GM12801 (cell line): ENCODE measurements around the gene SP4.

Experiments used
- CTCF ChIP-seq: IDR thresholded peaks from one replicate; pipeline ENCODE4 v1.5.1; 2011; ENCODE audit warnings: control low read depth; ENCODE audit not compliant: insufficient read length; ENCODE audit errors: extremely low read depth

Gene SP4

GRCh38 chr7:21526448-21526847 lies 98.6 kb downstream of the SP4 start:
- TF ChIP-seq CTCF: no peak

- no peak for TF ChIP-seq CTCF
Observed at GRCh38 chr7:21538936-21539495, 111.1 kb downstream of the SP4 start.

DNA sequence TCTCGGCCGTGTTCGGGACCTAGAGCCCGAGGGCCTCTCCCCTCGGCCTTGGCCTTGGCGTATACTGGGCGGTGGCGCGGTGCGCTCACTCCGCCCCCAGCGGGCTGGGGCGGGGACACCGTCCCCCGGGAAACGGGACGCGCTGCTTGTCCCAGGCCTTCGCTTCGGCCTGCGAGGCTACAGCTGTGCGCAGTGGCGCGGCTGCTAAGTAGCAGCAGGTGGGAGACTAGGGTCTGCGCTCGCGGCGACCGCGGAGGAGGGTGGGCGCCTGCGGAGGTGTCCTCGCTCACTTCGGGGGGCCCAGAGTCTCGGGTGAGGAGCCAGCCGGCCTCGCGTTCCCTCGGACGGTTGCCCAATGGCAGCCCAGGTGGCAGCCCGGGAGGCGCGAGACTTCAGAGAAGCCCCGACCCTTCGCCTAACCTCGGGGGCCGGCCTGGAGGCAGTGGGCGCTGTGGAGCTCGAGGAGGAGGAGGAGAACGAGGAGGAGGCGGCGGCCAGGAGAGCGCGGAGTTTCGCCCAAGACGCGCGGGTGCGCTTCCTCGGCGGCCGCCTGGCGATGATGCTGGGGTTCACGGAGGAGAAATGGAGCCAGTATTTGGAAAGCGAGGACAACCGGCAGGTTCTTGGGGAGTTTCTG lies 115.1 kb downstream of the SP4 start, which contains the start of gene DNAH11:
DNAH11 (plus strand) TSS at position 149 of the 637 bp plus-strand sequence; CDS start at position 356, 207 bp downstream.
- TF ChIP-seq CTCF: no peak

GRCh38 chr7:21543528-21544302 lies 115.8 kb downstream of the SP4 start:
- TF ChIP-seq CTCF: no peak

- TF ChIP-seq CTCF: no peak
Observed at GRCh38 chr7:21544303-21544656, 116.4 kb downstream of the SP4 start.

DNA sequence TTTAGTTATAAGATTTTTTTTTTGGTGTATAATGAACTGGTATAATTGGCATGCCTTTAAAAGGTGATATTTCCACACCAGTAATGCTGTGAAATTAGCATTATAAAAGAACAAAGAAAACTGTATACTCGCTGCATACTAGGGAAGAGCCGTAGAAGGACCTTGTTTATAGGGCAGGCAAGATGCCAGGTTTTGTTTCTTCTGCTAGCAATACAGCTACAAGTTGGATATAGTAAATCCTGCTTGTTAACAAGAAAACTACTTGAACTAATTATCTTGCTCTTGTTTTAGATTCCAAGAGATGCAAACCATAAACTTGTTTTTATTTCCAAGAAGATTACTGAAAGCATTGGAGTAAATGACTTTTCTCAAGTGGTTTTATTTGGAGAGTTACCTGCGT lies 116.8 kb downstream of the SP4 start:
- no peak for TF ChIP-seq CTCF

DNA sequence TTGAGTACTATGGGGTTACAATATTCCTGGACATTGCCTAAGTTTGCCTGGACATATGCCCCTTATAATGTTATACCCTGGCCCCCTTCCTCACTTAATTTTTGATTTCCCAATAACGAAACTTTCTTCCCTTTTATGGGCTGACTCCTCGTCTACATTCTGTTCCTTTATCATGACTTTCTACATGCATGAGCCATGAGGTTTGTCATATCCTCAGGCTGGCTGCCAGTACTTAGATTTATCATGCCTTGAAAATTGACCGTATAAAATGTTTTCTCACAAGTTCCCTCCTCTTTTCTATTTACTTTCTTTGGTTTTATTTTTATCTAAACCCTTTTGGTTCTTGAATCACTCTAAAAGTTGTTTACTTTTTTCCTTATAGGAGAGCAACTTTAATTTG lies 119.6 kb downstream of the SP4 start:
- TF ChIP-seq CTCF: no peak
